Testis (tissue), 3 donors: Measurements from ENCODE around the gene CETP. TPM values are rescaled to one million over a fixed set of nuclear protein-coding genes. Genes with fewer than 3 reads are reported as not detected.
A peak's percentile ranks its signal among the peaks of the same experiment; 100 is the strongest.

ENCODE experiments used
- DNase-seq: peaks from one replicate; pipeline ENCODE4 v3.0.0-alpha.2; 2019
- H3K27ac ChIP-seq, 2 donors: fragments of 200-600 bp; sonication (generic); one replicate each; pipeline ENCODE4 v1.5.1; 2019
- H3K27me3 ChIP-seq: fragments of 200-600 bp; sonication (generic); one replicate; pipeline ENCODE4 v1.5.1; 2019
- H3K36me3 ChIP-seq: fragments of 200-600 bp; sonication (generic); one replicate; pipeline ENCODE4 v1.5.1; 2017; ENCODE audit warnings: low read depth; ENCODE audit errors: missing control alignments
- H3K4me1 ChIP-seq: fragments of 200-600 bp; sonication (generic); one replicate; pipeline ENCODE4 v1.5.1; 2019
- H3K4me3 ChIP-seq, 2 donors: fragments of 200-600 bp; sonication (generic); one replicate each; pipeline ENCODE4 v1.5.1; 2017 to 2019
- H3K9me3 ChIP-seq: fragments of 200-600 bp; sonication (generic); one replicate; pipeline ENCODE4 v1.5.1; 2017
- POLR2A ChIP-seq: fragments of 450-650 bp; IDR thresholded peaks from one replicate; pipeline ENCODE4 v1.6.1; 2017; ENCODE audit warnings: antibody characterized with exemption, mild to moderate bottlenecking, moderate library complexity
- WGBS, 2 donors: methylation state at CpG; one replicate each; pipeline ENCODE4 v1.1.5; 2018; 5-methylcytosine and 5-hydroxymethylcytosine counted together
- intact Hi-C: fragments of 100-400 bp; cut with DNase I; formaldehyde crosslinking; loops from one replicate; pipeline ENCODE4 v1.15.1; 2023; ENCODE audit warnings: low total_unique reads
- polyA plus RNA-seq: library from polyadenylated mRNA; stranded (reverse); fragments of 350-450 nt; fragmentation: Illumina TruSeq; extraction: RNeasy Lipid Tissue Mini Kit (QIAGEN cat#74804); gene quantifications from one replicate; pipeline ENCODE4 v1.2.3, GENCODE V29; 2014; ENCODE audit warnings: low read depth, low replicate concordance; ENCODE audit not compliant: insufficient read depth
- total RNA-seq, 2 donors: library from RNA; depleted of rRNA; stranded (reverse); fragments of >200 nt; gene quantifications; one replicate each; pipeline ENCODE4 v1.2.3, GENCODE V29; 2016
- TF ChIP-seq, protein P1 (sequence below), 3 experiments: fragments of 450-650 bp in 2 of 3; fragments of 200-600 bp in 1 of 3; sonication (generic) in 1 of 3; IDR thresholded peaks; one replicate each; pipeline ENCODE4 v1.5.1; 2016 to 2019; ENCODE audit warnings: antibody characterized with exemption in 3 of 3, mild to moderate bottlenecking in 2 of 3, moderate library complexity in 1 of 3

CETP gene
- total and polyA plus RNA-seq, 3 donors from 2014 or later: 0.24 to 0.69 (median 0.50) TPM

DNA sequence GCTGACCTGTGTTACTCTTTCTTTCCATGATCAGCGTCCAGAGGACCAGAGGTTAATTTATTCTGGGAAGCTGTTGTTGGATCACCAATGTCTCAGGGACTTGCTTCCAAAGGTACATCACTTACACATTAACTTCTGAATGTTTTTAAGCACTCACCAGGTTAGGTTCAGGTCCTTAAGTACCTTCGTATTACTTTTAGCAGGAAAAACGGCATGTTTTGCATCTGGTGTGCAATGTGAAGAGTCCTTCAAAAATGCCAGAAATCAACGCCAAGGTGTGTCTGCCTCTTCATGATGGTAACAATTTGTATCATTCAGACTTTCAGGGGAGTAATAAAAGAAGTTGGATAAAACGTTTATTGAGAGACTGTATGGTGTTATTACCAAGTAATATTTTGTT, 26.5 kb upstream of the CETP start:
- H3K36me3 ChIP-seq: no peaks in the 10 kb centered on the region
- DNase-seq: no peak
- peak overlapping the region in 1 of 2 donors; percentile 11 for H3K27ac ChIP-seq
- 28 to 44% methylated on average over 5 of the region's 5 CpGs for WGBS, 2 donors
- no peak overlapping the region for H3K4me3 ChIP-seq
- intact Hi-C loops: no loop called here
- H3K9me3 ChIP-seq: no peaks in the 10 kb centered on the region
- H3K27me3 ChIP-seq: no peaks in the 10 kb centered on the region
- peaks cover 14% of the 10 kb centered on the region for H3K4me1 ChIP-seq
- TF ChIP-seq POLR2A: no peak
- TF ChIP-seq, protein P1, sequence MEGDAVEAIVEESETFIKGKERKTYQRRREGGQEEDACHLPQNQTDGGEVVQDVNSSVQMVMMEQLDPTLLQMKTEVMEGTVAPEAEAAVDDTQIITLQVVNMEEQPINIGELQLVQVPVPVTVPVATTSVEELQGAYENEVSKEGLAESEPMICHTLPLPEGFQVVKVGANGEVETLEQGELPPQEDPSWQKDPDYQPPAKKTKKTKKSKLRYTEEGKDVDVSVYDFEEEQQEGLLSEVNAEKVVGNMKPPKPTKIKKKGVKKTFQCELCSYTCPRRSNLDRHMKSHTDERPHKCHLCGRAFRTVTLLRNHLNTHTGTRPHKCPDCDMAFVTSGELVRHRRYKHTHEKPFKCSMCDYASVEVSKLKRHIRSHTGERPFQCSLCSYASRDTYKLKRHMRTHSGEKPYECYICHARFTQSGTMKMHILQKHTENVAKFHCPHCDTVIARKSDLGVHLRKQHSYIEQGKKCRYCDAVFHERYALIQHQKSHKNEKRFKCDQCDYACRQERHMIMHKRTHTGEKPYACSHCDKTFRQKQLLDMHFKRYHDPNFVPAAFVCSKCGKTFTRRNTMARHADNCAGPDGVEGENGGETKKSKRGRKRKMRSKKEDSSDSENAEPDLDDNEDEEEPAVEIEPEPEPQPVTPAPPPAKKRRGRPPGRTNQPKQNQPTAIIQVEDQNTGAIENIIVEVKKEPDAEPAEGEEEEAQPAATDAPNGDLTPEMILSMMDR (IDR thresholded peaks at IDR 0.05): no peak

DNA sequence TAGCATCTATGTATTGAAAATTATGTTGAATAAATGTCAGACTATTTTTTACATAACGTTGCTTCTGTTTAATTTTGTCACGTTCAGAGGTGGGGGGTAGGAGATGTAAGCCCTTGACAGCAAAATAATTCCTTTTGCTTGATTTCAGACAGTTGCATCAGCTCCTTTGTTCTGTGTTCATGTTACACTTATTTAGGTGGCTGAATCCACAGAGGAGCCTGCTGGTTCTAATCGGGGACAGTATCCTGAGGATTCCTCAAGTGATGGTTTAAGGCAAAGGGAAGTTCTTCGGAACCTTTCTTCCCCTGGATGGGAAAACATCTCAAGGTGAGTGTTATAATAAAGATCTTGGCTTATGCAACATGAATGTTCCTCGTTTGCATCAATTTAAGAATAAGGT, 25.3 kb upstream of the CETP start:
- DNase-seq: no peak
- Histone ChIP-seq H3K9me3 (no peaks in the 10 kb centered on the region), H3K4me3 (no peak overlapping the region), H3K27ac (no peak overlapping the region), H3K36me3 (no peaks in the 10 kb centered on the region), H3K27me3 (no peaks in the 10 kb centered on the region), H3K4me1 (peaks cover 8% of the 10 kb centered on the region)
- intact Hi-C loops: no loop called here
- TF ChIP-seq, protein P1 (IDR thresholded peaks at IDR 0.05): no peak
- TF ChIP-seq POLR2A: no peak
- WGBS, 2 donors: 80 to 84% methylated on average over 5 of the region's 5 CpGs

- intact Hi-C loops: no loop called here
- TF ChIP-seq, protein P1 (IDR thresholded peaks at IDR 0.05): no peak
- TF ChIP-seq POLR2A: no peak
- H3K27ac ChIP-seq: no peak overlapping the region
- H3K36me3 ChIP-seq: no peaks in the 10 kb centered on the region
- WGBS, 2 donors: 84 to 92% methylated on average over 5 of the region's 5 CpGs
- no peaks in the 10 kb centered on the region for H3K9me3 ChIP-seq
- H3K4me1 ChIP-seq: peaks cover 7% of the 10 kb centered on the region
- H3K4me3 ChIP-seq: no peak overlapping the region
- no peaks in the 10 kb centered on the region for H3K27me3 ChIP-seq
- DNase-seq: no peak
Observed at GRCh38 chr16:56936950-56937349, 24.8 kb upstream of the CETP start.

DNA sequence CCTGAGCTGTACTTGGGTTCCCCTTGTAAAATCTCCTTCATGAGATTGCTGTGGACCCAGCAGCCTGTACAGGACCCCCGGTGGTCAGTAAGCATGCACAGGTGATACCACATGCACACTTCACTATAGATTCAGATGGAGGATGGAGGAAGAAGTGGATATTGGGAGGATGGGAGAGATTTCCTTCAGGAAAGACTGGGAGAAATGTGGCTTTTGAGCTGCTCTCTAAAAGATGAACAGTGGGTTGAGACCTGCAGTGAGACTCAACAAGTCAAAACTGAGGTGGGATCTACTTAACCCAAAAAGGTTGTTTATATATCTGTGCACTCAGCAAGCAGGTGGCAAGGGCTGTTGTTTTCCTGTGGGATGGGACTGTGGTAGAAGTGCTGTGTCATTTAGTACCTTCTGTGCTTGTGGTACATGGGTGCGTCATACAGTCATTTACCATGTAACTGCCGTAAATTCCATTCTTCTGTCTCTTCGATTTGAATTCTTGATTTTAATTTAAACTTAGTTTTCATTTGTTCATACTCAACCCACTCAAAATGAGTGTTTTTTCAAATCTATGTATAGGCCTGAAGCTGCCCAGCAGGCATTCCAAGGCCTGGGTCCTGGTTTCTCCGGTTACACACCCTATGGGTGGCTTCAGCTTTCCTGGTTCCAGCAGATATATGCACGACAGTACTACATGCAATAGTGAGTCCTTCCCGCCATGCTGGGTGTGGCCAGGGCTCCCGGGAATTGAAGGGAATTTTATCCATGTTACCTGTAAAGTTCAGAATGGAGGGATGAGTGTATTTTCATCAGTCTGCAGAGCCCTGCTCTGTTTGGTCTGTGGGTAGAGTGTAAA, 22.9 kb upstream of the CETP start:
- Histone ChIP-seq H3K4me1 (peaks cover 7% of the 10 kb centered on the region), H3K27ac (no peak overlapping the region)

More for the DNA sequence above, 22.9 kb upstream of the CETP start:
- Histone ChIP-seq H3K36me3 (no peaks in the 10 kb centered on the region), H3K27me3 (no peaks in the 10 kb centered on the region), H3K9me3 (no peaks in the 10 kb centered on the region), H3K4me3 (no peak overlapping the region)
- intact Hi-C loops: no loop called here
- 83 to 91% methylated on average over 8 of the region's 8 CpGs for WGBS, 2 donors
- DNase-seq: no peak
- TF ChIP-seq POLR2A: no peak
- TF ChIP-seq, protein P1 (IDR thresholded peaks at IDR 0.05): no peak
